GM12891 (cell line): ENCODE data around the gene TMEM30A.

ENCODE experiments used
- PAX5 ChIP-seq: IDR thresholded peaks from 2 replicates; pipeline ENCODE4 v1.6.1; 2011; ENCODE audit warnings: low read length, moderate library complexity, mild to moderate bottlenecking; ENCODE audit not compliant: insufficient read depth, severe bottlenecking
- POLR2A ChIP-seq: IDR thresholded peaks from 2 replicates; pipeline ENCODE4 v1.6.1; 2011; ENCODE audit warnings: low read depth, low read length, control low read depth
- POLR2AphosphoS5 ChIP-seq: IDR thresholded peaks from 2 replicates; pipeline ENCODE4 v1.6.1; 2011; ENCODE audit warnings: low read depth, low read length, control low read depth
- POU2F2 ChIP-seq: IDR thresholded peaks from 2 replicates; pipeline ENCODE4 v1.6.1; 2011; ENCODE audit warnings: low read depth, mild to moderate bottlenecking, control low read depth, low read length, moderate library complexity
- SPI1 ChIP-seq: IDR thresholded peaks from 2 replicates; pipeline ENCODE4 v1.6.1; 2011; ENCODE audit warnings: low read depth, low read length, control low read depth
- TAF1 ChIP-seq: IDR thresholded peaks from 2 replicates; pipeline ENCODE4 v1.6.1; 2011; ENCODE audit warnings: low read depth, low read length, control low read depth

- TF ChIP-seq POLR2A (no peak), PAX5 (no peak), TAF1 (no peak), POLR2AphosphoS5 (no peak), SPI1 (no peak), POU2F2 (no peak)
Observed at GRCh38 chr6:75286955-75287354, 2.4 kb upstream of the TMEM30A start.
